Pons (tissue), 1 donor: ENCODE data around the gene TNRC6B.
A peak's percentile ranks its signal among the peaks of the same experiment; 100 is the strongest.
"Not testable (repeated sequence)": the region's sequence is repeated elsewhere in the genome, so short reads cannot be mapped to it uniquely, and the experiment has no call there.

ENCODE experiments used
- DNase-seq: peaks from one replicate; pipeline ENCODE4 v3.0.0-alpha.2; 2016; ENCODE audit warnings: low spot score

Gene TNRC6B

GRCh38 chr22:40182231-40182835 is 4.6 kb downstream of the TNRC6B start:
- DNase-seq = no peak

GRCh38 chr22:40183029-40183581 is 5.4 kb downstream of the TNRC6B start:
- DNase-seq = no peak

GRCh38 chr22:40183603-40184002 is 5.9 kb downstream of the TNRC6B start:
- DNase-seq = not testable (repeated sequence)

GRCh38 chr22:40187389-40187788 is 9.7 kb downstream of the TNRC6B start:
- no peak for DNase-seq

GRCh38 chr22:40189997-40190396 is 12.3 kb downstream of the TNRC6B start:
- DNase-seq = no peak

- DNase-seq = no peak
Observed at GRCh38 chr22:40190501-40190900, 12.8 kb downstream of the TNRC6B start.

- DNase-seq = no peak
Observed at GRCh38 chr22:40193429-40194421, 16.0 kb downstream of the TNRC6B start.

GRCh38 chr22:40194656-40195055 is 16.9 kb downstream of the TNRC6B start:
- DNase-seq = no peak

GRCh38 chr22:40196628-40197360 is 19.1 kb downstream of the TNRC6B start:
- DNase-seq = no peak

- not testable (repeated sequence) for DNase-seq
Observed at GRCh38 chr22:40197421-40197820, 19.7 kb downstream of the TNRC6B start.

GRCh38 chr22:40198733-40199132 is 21.0 kb downstream of the TNRC6B start:
- DNase-seq = no peak

GRCh38 chr22:40199223-40199622 is 21.5 kb downstream of the TNRC6B start:
- no peak for DNase-seq

GRCh38 chr22:40199852-40200251 is 22.1 kb downstream of the TNRC6B start:
- DNase-seq = no peak

- DNase-seq = no peak
Observed at GRCh38 chr22:40200795-40201530, 23.2 kb downstream of the TNRC6B start.

- no peak for DNase-seq
Observed at GRCh38 chr22:40202225-40202944, 24.7 kb downstream of the TNRC6B start.

- DNase-seq = no peak
Observed at GRCh38 chr22:40203572-40203971, 25.8 kb downstream of the TNRC6B start.

GRCh38 chr22:40204321-40205116 is 26.8 kb downstream of the TNRC6B start:
- no peak for DNase-seq

GRCh38 chr22:40206561-40206960 is 28.8 kb downstream of the TNRC6B start:
- no peak for DNase-seq

GRCh38 chr22:40210818-40211217 is 33.1 kb downstream of the TNRC6B start:
- peak; percentile 45 for DNase-seq

- DNase-seq = peak; percentile 25
Observed at GRCh38 chr22:40211476-40212054, 33.8 kb downstream of the TNRC6B start.
